HUES64 (cell line): Measurements from ENCODE around the gene POU6F2.

ENCODE experiments used
- H3K27ac ChIP-seq: 2 replicates; pipeline ENCODE4 v1.7.0; 2013; ENCODE audit warnings: low read depth, low read length, inconsistent platforms
- H3K27me3 ChIP-seq: 2 replicates; pipeline ENCODE4 v1.6.1; 2013; ENCODE audit warnings: mild to moderate bottlenecking, low read length; ENCODE audit not compliant: insufficient read depth
- H3K36me3 ChIP-seq: 2 replicates; pipeline ENCODE4 v1.6.1; 2013; ENCODE audit warnings: mild to moderate bottlenecking, low read length; ENCODE audit not compliant: insufficient read depth
- H3K4me1 ChIP-seq: 2 replicates; pipeline ENCODE4 v1.6.1; 2013; ENCODE audit warnings: mild to moderate bottlenecking, low read length, moderate library complexity; ENCODE audit not compliant: insufficient read depth
- H3K4me3 ChIP-seq: 2 replicates; pipeline ENCODE4 v1.5.1; 2013; ENCODE audit warnings: mild to moderate bottlenecking, low read length, moderate library complexity
- H3K9ac ChIP-seq: 2 replicates; pipeline ENCODE4 v1.6.1; 2013; ENCODE audit warnings: mild to moderate bottlenecking, low read depth, low read length
- H3K9me3 ChIP-seq: 2 replicates; pipeline ENCODE4 v1.6.1; 2013; ENCODE audit warnings: low read depth, low read length; ENCODE audit not compliant: insufficient read depth
- WGBS: fragments of 150-250, 120-280 bp; methylation state at CpG from one replicate; pipeline ENCODE4 v1.1.7; 2013; ENCODE audit warnings: missing lambda C conversion rate; 5-methylcytosine and 5-hydroxymethylcytosine counted together

POU6F2 gene

DNA sequence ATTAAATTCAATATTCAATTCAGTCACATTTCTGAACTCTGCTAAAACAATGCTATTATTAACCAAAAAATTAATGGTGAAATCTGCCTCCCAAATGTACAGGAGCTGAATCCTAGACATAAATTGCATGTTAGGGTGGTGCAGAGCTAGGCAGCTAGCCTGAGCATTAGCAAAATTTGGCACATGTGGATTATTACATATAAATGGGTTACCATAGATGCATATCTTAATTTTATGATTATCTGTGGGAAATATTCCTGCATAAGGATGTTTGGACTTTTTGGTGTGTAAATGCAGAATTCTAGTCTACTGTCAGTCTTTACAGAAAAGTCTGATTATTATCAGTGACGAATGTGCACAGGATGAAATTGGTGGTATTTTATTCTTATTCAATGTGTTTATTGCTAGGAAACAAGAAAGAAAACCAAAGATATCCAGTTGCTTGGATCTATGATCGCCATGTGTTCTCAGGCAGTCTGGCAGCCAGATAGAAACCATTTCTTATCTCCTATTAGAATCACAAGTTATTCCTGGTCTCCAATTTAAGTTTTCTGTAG lies 150.7 kb downstream of the POU6F2 start:
- Histone ChIP-seq H3K36me3 (no peaks in the 10 kb centered on the region), H3K9ac (no peak overlapping the region), H3K4me3 (no peak overlapping the region), H3K27ac (no peak overlapping the region), H3K4me1 (peaks cover 4% of the 10 kb centered on the region; the same call in 1 of the 2 replicates), H3K9me3 (no peaks in the 10 kb centered on the region), H3K27me3 (no peaks in the 10 kb centered on the region)
- 90% methylated on average over 2 of the region's 2 CpGs for WGBS

- H3K9ac ChIP-seq = no peak overlapping the region
- no peak overlapping the region for H3K27ac ChIP-seq
- H3K4me1 ChIP-seq = peaks cover 4% of the 10 kb centered on the region; the same call in 1 of the 2 replicates
- H3K27me3 ChIP-seq = no peaks in the 10 kb centered on the region
- no peaks in the 10 kb centered on the region for H3K36me3 ChIP-seq
- no peak overlapping the region for H3K4me3 ChIP-seq
- 90% methylated on average over 3 of the region's 3 CpGs for WGBS
- H3K9me3 ChIP-seq = no peaks in the 10 kb centered on the region
These were observed 152.6 kb downstream of the POU6F2 start for GRCh38 chr7:39130274-39130673.

DNA sequence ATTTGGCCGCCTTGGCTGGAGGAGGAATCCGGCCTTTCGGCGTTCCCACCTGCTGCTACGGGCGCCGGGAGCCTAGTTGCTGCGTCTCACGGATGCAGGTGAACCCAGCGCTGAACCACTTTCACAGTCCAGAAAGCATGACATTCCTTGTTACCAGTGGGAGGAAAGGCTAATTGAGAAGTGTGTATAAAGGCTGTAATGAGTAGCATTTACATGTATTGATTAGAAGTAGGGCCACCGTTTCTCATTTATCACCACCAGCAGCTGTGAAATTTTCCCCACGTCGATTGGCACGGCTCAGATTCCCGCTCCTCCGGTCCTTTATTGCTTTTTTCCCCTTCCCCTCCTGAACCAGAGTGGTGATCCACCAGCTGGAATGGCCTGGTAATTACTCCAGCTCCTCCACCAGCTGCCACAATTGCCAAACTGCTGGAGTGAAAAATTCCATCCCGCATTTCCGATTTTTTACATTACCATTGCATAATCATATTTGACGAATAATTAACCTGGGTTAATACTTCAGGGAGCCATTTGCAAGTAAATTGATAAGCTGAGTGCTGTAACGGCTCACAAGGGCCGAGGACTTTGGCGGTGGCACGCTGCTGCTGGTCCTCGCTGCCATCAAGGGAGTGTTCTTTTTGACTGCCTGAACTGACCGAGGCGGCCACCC lies 153.3 kb downstream of the POU6F2 start:
- 92% methylated on average over 26 of the region's 26 CpGs for WGBS
- no peaks in the 10 kb centered on the region for H3K9me3 ChIP-seq
- no peak overlapping the region for H3K4me3 ChIP-seq
- no peaks in the 10 kb centered on the region for H3K27me3 ChIP-seq
- H3K27ac ChIP-seq = no peak overlapping the region
- no peak overlapping the region for H3K9ac ChIP-seq
- H3K36me3 ChIP-seq = no peaks in the 10 kb centered on the region
- H3K4me1 ChIP-seq = peaks cover 2% of the 10 kb centered on the region; the same call in 1 of the 2 replicates

GRCh38 chr7:39132306-39132705 lies 154.6 kb downstream of the POU6F2 start:
- 92% methylated on average over 5 of the region's 5 CpGs for WGBS
- H3K27me3 ChIP-seq = no peaks in the 10 kb centered on the region
- no peak overlapping the region for H3K27ac ChIP-seq
- H3K4me3 ChIP-seq = no peak overlapping the region
- no peaks in the 10 kb centered on the region for H3K36me3 ChIP-seq
- no peak overlapping the region for H3K9ac ChIP-seq
- no peaks in the 10 kb centered on the region for H3K4me1 ChIP-seq
- H3K9me3 ChIP-seq = no peaks in the 10 kb centered on the region

DNA sequence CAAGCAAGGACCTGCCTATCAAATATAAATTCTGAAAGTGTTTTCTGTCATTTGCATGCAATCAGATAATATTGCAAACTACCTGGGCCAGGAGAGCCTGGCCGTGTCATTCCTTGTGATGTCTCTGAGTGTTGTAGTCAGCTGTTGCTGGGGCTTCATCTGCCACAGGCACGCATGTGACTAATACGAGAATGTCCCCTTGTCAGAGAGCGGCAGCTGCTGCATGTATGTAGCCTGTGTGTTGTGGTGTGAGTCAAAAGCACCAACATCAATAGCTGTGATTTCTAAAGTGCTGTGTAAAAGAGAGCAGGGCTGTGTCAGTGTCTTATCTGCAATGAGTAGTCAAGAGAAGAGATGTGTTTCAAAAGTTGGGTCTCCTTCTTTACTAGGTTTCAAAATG lies 155.4 kb downstream of the POU6F2 start:
- Histone ChIP-seq H3K9me3 (no peaks in the 10 kb centered on the region), H3K27me3 (no peaks in the 10 kb centered on the region), H3K4me1 (no peaks in the 10 kb centered on the region), H3K27ac (no peak overlapping the region), H3K36me3 (no peaks in the 10 kb centered on the region), H3K4me3 (no peak overlapping the region), H3K9ac (no peak overlapping the region)
- WGBS = 95% methylated on average over 4 of the region's 4 CpGs

DNA sequence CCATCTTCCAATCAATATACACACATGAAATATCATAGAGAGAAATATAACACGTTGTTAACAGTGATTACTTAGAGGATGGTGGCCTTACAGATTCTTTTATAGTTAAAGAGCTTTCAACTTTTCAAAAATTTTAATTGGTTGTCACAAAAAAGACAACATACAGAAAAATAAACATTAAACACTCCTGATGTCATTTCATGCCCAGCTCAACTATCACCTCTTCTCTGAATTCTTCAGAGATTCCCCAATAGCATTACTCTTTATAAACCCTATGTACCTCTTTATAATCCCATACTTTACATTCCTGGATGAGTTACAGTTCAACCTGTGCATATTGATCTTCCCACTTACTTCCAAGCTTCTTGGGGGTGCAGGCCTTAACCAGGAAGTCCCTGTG lies 159.8 kb downstream of the POU6F2 start:
- no peak overlapping the region for H3K27ac ChIP-seq
- no peak overlapping the region for H3K4me3 ChIP-seq
- no peaks in the 10 kb centered on the region for H3K36me3 ChIP-seq
- no peaks in the 10 kb centered on the region for H3K4me1 ChIP-seq
- no CpG with 5 or more reads among the region's 1 CpG for WGBS
- H3K9me3 ChIP-seq = peaks cover 7% of the 10 kb centered on the region; the same call in 1 of the 2 replicates
- H3K9ac ChIP-seq = no peak overlapping the region
- no peaks in the 10 kb centered on the region for H3K27me3 ChIP-seq

DNA sequence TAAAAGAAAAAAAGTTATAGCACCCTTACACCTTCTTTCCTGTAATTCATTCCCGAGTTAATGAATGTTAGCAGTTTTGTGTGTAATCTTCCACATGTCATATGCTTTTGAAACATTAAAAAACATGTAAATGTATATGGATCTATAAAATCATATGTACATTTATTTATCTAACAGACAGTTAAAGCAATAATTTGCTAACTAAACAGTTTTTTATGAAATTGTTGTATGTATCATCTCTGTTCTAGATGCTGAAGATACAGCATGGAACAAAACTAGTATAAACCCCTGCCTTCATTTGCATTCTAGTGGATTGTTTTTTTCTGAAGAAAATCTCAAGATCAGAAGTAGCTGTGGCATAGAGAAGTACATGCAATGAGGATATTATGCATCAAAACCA lies 165.0 kb downstream of the POU6F2 start:
- Histone ChIP-seq H3K36me3 (no peaks in the 10 kb centered on the region), H3K4me1 (no peaks in the 10 kb centered on the region), H3K27ac (no peak overlapping the region), H3K9me3 (peaks cover 7% of the 10 kb centered on the region; the same call in 1 of the 2 replicates), H3K9ac (no peak overlapping the region), H3K4me3 (no peak overlapping the region), H3K27me3 (no peaks in the 10 kb centered on the region)
- no CpG with 5 or more reads among the region's 1 CpG for WGBS

- Histone ChIP-seq H3K9me3 (peaks cover 7% of the 10 kb centered on the region; the same call in 1 of the 2 replicates), H3K4me1 (no peaks in the 10 kb centered on the region), H3K27ac (no peak overlapping the region), H3K9ac (no peak overlapping the region), H3K27me3 (no peaks in the 10 kb centered on the region), H3K4me3 (no peak overlapping the region), H3K36me3 (no peaks in the 10 kb centered on the region)
- WGBS = 100% methylated on average over 1 of the region's 1 CpG
These were observed 166.7 kb downstream of the POU6F2 start for GRCh38 chr7:39144420-39144819.

- H3K4me1 ChIP-seq = no peaks in the 10 kb centered on the region
- no peak overlapping the region for H3K4me3 ChIP-seq
- H3K27ac ChIP-seq = no peak overlapping the region
- WGBS = 97% methylated on average over 3 of the region's 3 CpGs
- peaks cover under 1% of the 10 kb centered on the region; the same call in 1 of the 2 replicates for H3K9me3 ChIP-seq
- no peaks in the 10 kb centered on the region for H3K36me3 ChIP-seq
- no peaks in the 10 kb centered on the region for H3K27me3 ChIP-seq
- no peak overlapping the region for H3K9ac ChIP-seq
These were observed 167.6 kb downstream of the POU6F2 start for GRCh38 chr7:39145283-39145682.

- H3K9me3 ChIP-seq = no peaks in the 10 kb centered on the region
- no peaks in the 10 kb centered on the region for H3K36me3 ChIP-seq
- H3K27ac ChIP-seq = no peak overlapping the region
- H3K9ac ChIP-seq = no peak overlapping the region
- H3K4me1 ChIP-seq = no peaks in the 10 kb centered on the region
- no peak overlapping the region for H3K4me3 ChIP-seq
- H3K27me3 ChIP-seq = no peaks in the 10 kb centered on the region
These were observed 168.2 kb downstream of the POU6F2 start for GRCh38 chr7:39145935-39146334.

DNA sequence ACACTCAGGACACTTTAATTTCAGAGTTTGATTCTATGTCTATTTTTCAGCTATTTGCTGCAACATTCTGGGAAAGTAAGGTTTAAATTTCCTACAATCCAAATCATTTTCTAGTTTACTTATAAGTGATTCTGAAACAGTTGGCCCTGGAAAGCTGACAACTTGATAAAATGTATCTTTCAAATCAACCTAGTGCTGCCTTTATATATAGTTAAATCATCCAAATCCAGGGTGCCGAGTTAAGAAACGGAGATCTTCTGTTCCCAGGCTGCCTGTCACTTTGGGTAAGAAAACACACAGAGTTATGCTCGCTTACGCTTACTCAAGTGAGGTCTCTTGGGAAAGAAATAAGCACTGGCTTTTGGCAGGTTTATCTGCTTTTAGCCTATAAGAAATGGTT lies 175.0 kb downstream of the POU6F2 start:
- Histone ChIP-seq H3K36me3 (no peaks in the 10 kb centered on the region), H3K4me3 (no peak overlapping the region), H3K9me3 (no peaks in the 10 kb centered on the region), H3K4me1 (no peaks in the 10 kb centered on the region), H3K27me3 (no peaks in the 10 kb centered on the region), H3K27ac (no peak overlapping the region), H3K9ac (no peak overlapping the region)
- WGBS = 92% methylated on average over 4 of the region's 4 CpGs
